HepG2 (cell line): ENCODE data around the gene GSG1. TPM values are rescaled to one million over a fixed set of nuclear protein-coding genes. Genes with fewer than 3 reads are reported as not detected.

ENCODE experiments used
- ATAC-seq: fragments of 200-7000 bp; cut with Tn5 transposase; 3 replicates; pipeline ENCODE4 v1.9.1; 2020; ENCODE audit warnings: mild to moderate bottlenecking, moderate library complexity
- BruUV-seq: library from RNA; stranded (reverse); fragments of 400-500 nt; replicated peaks from 2 replicates; lab custom pipeline; 2021; lab: Mats Ljungman, UMichigan
- CTCF ChIA-PET: fragments of 300-600 bp; formaldehyde crosslinking; extraction: SDS; loops from one replicate; lab custom pipeline; 2021; ENCODE audit warnings: low total read pairs, inconsistent platforms, low intra/inter-chr PET ratio; lab: Yijun Ruan, JAX
- POLR2A ChIA-PET: fragments of 350-600 bp; sonication (Branson Sonifier 250); formaldehyde crosslinking; loops from one replicate; lab custom pipeline; 2020; ENCODE audit warnings: antibody characterized with exemption, inconsistent platforms; lab: Yijun Ruan, JAX
- DNase-seq: peaks from one replicate; pipeline ENCODE4 v3.0.0-alpha.2; 2015; ENCODE audit warnings: low spot score
- FAIRE-seq: peaks from 3 replicates; lab custom pipeline; 2011; peaks lifted over from hg19 to GRCh38; lab: Jason Lieb, UNC
- H2AFZ ChIP-seq: one replicate; pipeline ENCODE4 v1.6.1; 2011; ENCODE audit warnings: low read length, inconsistent platforms
- H3K27ac ChIP-seq: fragments of 300-600 bp; 3 replicates; pipeline ENCODE4 v1.8.0; 2011; ENCODE audit warnings: mixed run types, mild to moderate bottlenecking, mixed read lengths, low read length, inconsistent platforms; ENCODE audit not compliant: insufficient read depth; ENCODE audit errors: extremely low read length
- H3K27me3 ChIP-seq, 2 experiments: fragments of 200-600 bp in 1 of 2; 2 replicates in 1 of 2; 3 replicates in 1 of 2; pipeline versions ENCODE4 v1.6.0 to v1.8.0; 2011; ENCODE audit warnings: low read length in 2 of 2, mild to moderate bottlenecking in 2 of 2, moderate library complexity in 2 of 2, inconsistent platforms in 1 of 2; ENCODE audit not compliant: insufficient read depth in 2 of 2, control insufficient read depth in 1 of 2
- H3K36me3 ChIP-seq, 2 experiments: fragments of 200-600 bp in 1 of 2; replicated peaks in 1 of 2; 2 replicates in 1 of 2; 3 replicates in 1 of 2; pipeline versions ENCODE4 v1.5.1 to v1.8.0; 2011; ENCODE audit warnings: low read length in 2 of 2, inconsistent platforms in 1 of 2; ENCODE audit not compliant: insufficient read depth in 2 of 2, control insufficient read depth in 1 of 2
- H3K4me1 ChIP-seq: 2 replicates; pipeline ENCODE4 v1.5.1; 2012; ENCODE audit warnings: low read length, inconsistent platforms; ENCODE audit not compliant: insufficient read depth
- H3K4me2 ChIP-seq: 2 replicates; pipeline ENCODE4 v1.6.0; 2011; ENCODE audit warnings: low read depth, low read length, inconsistent platforms
- H3K4me3 ChIP-seq, 3 experiments: fragments of 200-600 bp in 1 of 3; sonication (generic), shearing (Covaris generic) in 1 of 3; replicated peaks in 1 of 3; 2 replicates each; pipeline ENCODE4 v1.5.1; 2011 to 2016; ENCODE audit warnings: low read length in 3 of 3, inconsistent platforms in 2 of 3, low read depth in 2 of 3, mild to moderate bottlenecking in 2 of 3, control low read depth in 1 of 3, mixed read lengths in 1 of 3; ENCODE audit not compliant: insufficient read depth in 1 of 3
- H3K79me2 ChIP-seq: one replicate; pipeline ENCODE4 v1.6.1; 2011; ENCODE audit warnings: low read length, inconsistent platforms; ENCODE audit not compliant: insufficient read depth
- H3K9ac ChIP-seq: 2 replicates; pipeline ENCODE4 v1.6.0; 2011; ENCODE audit warnings: mild to moderate bottlenecking, low read depth, low read length, inconsistent platforms; ENCODE audit not compliant: insufficient read depth
- H3K9me3 ChIP-seq: 2 replicates; pipeline ENCODE4 v1.5.1; 2012; ENCODE audit warnings: mild to moderate bottlenecking, low read length
- H4K20me1 ChIP-seq: 2 replicates; pipeline ENCODE4 v1.6.0; 2011; ENCODE audit warnings: inconsistent platforms, mild to moderate bottlenecking, low read length, moderate library complexity; ENCODE audit not compliant: insufficient read depth
- ARNT2 ChIP-seq: sonication (generic); formaldehyde crosslinking; IDR thresholded peaks from 2 replicates; pipeline ENCODE4 v1.8.0; 2022; ENCODE audit warnings: mild to moderate bottlenecking, low read depth, missing genetic modification reagents, moderate library complexity
- FLYWCH1 ChIP-seq: sonication (generic); formaldehyde crosslinking; IDR thresholded peaks from 2 replicates; pipeline ENCODE4 v1.8.1; 2023; ENCODE audit warnings: mild to moderate bottlenecking, missing genetic modification reagents
- HOXA3 ChIP-seq: sonication (generic); formaldehyde crosslinking; IDR thresholded peaks from 2 replicates; pipeline ENCODE4 v1.5.0; 2020; ENCODE audit warnings: missing genetic modification reagents
- MEF2D ChIP-seq: sonication (generic); formaldehyde crosslinking; IDR thresholded peaks from 2 replicates; pipeline ENCODE4 v1.5.1; 2020; ENCODE audit warnings: mild to moderate bottlenecking, missing genetic modification reagents
- MTF2 ChIP-seq: sonication (generic); formaldehyde crosslinking; IDR thresholded peaks from 2 replicates; pipeline ENCODE4 v1.5.0; 2020; ENCODE audit warnings: missing genetic modification reagents, borderline replicate concordance
- RFXAP ChIP-seq: sonication (generic); formaldehyde crosslinking; IDR thresholded peaks from 2 replicates; pipeline ENCODE4 v1.4.0; 2020; ENCODE audit warnings: missing genetic modification reagents, borderline replicate concordance
- SCMH1 ChIP-seq: sonication (generic); formaldehyde crosslinking; IDR thresholded peaks from 2 replicates; pipeline ENCODE4 v1.9.0; 2021; ENCODE audit warnings: missing genetic modification reagents, mild to moderate bottlenecking, borderline replicate concordance
- ZKSCAN5 ChIP-seq: sonication (generic); formaldehyde crosslinking; IDR thresholded peaks from 2 replicates; pipeline ENCODE4 v1.5.1; 2020; ENCODE audit warnings: mild to moderate bottlenecking, missing genetic modification reagents
- ZNF232 ChIP-seq: sonication (generic); formaldehyde crosslinking; IDR thresholded peaks from 2 replicates; pipeline ENCODE4 v1.4.0; 2020; ENCODE audit warnings: missing genetic modification reagents, borderline replicate concordance
- ZNF672 ChIP-seq: sonication (generic); formaldehyde crosslinking; IDR thresholded peaks from 2 replicates; pipeline ENCODE4 v1.8.1; 2022; ENCODE audit warnings: missing genetic modification reagents
- ZSCAN21 ChIP-seq: sonication (generic); formaldehyde crosslinking; IDR thresholded peaks from 2 replicates; pipeline ENCODE4 v1.8.0; 2022; ENCODE audit warnings: mild to moderate bottlenecking, missing genetic modification reagents, moderate library complexity, borderline replicate concordance
- ZSCAN30 ChIP-seq: sonication (generic); formaldehyde crosslinking; IDR thresholded peaks from 2 replicates; pipeline ENCODE4 v1.5.0; 2020; ENCODE audit warnings: mild to moderate bottlenecking, missing genetic modification reagents
- WGBS: methylation state at CpG from one replicate; pipeline ENCODE4 v1.1.6; 2017; ENCODE audit warnings: low lambda C conversion rate; 5-methylcytosine and 5-hydroxymethylcytosine counted together
- in situ Hi-C: cut with HindIII; loops from 2 replicates; pipeline ENCODE4 v1.10.0; 2017; ENCODE audit warnings: low pct_unique_long_range_greater_than_20kb; ENCODE audit not compliant: extremely low pct_ligation_motif_present
- intact Hi-C: fragments of 100-400 bp; cut with micrococcal nuclease; formaldehyde crosslinking; loops from one replicate; pipeline ENCODE4 v1.10.0; 2022; ENCODE audit not compliant: unreplicated experiment
- polyA plus RNA-seq, 8 experiments: library from polyadenylated mRNA; depleted of rRNA in 3 of 8; stranded (reverse) in 7 of 8; unstranded in 1 of 8; fragments of >200 nt; fragmentation: Illumina TruSeq in 4 of 8; extraction: Trizol in 4 of 8; gene quantifications; 2 replicates each; pipeline versions ENCODE4 v1.2.1 to v1.2.3, GENCODE V29; 2011 to 2016; ENCODE audit warnings: low read depth in 4 of 8, missing spikeins in 1 of 8, mixed read lengths in 1 of 8; ENCODE audit not compliant: insufficient read depth in 1 of 8
- total RNA-seq, 5 experiments: library from RNA; depleted of rRNA; stranded (reverse); fragments of >200 nt; fragmentation: Illumina TruSeq; extraction: Trizol; gene quantifications; 2 replicates each; pipeline ENCODE4 v1.2.3, GENCODE V29; 2016; ENCODE audit warnings: low read depth in 1 of 5
- TF ChIP-seq, protein P1 (sequence below): sonication (generic); formaldehyde crosslinking; conservative IDR thresholded peaks from 2 replicates; pipeline ENCODE4 v1.4.0; 2020; ENCODE audit warnings: mild to moderate bottlenecking, missing genetic modification reagents, moderate library complexity
- TF ChIP-seq, protein P2 (sequence below): sonication (generic); formaldehyde crosslinking; IDR thresholded peaks from 2 replicates; pipeline ENCODE4 v1.4.0; 2020; ENCODE audit warnings: missing genetic modification reagents
- TF ChIP-seq, protein P3 (sequence below): sonication (generic); formaldehyde crosslinking; conservative IDR thresholded peaks from 2 replicates; pipeline ENCODE4 v1.4.0; 2020; ENCODE audit warnings: missing genetic modification reagents

Gene GSG1
- total and polyA plus RNA-seq, 2 of the 13 experiments (the other 11 are each of a cell fraction or from before 2014, with no cell fraction given), result not detected

DNA sequence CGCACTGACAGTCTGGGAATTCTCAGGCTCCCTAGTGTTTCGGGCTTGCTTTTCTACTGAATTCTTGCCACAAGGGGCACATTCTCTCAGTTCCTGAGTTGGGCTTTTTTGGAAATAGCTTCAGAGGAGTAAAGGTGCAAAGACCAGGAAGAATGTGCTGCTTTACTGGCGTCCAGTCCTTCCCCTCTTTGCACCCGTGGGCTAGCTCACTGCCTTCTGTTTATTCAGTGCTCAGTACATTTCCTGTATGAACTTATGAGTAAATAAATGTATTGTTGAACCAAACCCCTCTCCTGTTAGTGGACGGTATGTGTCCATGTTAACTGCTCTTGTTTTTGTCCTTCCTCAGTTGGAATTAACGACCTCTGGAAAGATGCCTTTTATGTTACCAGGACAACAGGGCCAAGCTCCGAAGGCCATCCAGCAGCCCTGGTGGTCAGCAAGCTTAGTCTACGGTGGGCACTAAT lies 24.0 kb downstream of the GSG1 start (continued):
- TF ChIP-seq, protein P1, sequence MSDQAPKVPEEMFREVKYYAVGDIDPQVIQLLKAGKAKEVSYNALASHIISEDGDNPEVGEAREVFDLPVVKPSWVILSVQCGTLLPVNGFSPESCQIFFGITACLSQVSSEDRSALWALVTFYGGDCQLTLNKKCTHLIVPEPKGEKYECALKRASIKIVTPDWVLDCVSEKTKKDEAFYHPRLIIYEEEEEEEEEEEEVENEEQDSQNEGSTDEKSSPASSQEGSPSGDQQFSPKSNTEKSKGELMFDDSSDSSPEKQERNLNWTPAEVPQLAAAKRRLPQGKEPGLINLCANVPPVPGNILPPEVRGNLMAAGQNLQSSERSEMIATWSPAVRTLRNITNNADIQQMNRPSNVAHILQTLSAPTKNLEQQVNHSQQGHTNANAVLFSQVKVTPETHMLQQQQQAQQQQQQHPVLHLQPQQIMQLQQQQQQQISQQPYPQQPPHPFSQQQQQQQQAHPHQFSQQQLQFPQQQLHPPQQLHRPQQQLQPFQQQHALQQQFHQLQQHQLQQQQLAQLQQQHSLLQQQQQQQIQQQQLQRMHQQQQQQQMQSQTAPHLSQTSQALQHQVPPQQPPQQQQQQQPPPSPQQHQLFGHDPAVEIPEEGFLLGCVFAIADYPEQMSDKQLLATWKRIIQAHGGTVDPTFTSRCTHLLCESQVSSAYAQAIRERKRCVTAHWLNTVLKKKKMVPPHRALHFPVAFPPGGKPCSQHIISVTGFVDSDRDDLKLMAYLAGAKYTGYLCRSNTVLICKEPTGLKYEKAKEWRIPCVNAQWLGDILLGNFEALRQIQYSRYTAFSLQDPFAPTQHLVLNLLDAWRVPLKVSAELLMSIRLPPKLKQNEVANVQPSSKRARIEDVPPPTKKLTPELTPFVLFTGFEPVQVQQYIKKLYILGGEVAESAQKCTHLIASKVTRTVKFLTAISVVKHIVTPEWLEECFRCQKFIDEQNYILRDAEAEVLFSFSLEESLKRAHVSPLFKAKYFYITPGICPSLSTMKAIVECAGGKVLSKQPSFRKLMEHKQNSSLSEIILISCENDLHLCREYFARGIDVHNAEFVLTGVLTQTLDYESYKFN, result peak; percentile 94
- TF ChIP-seq ZNF232 (CRISPR knock-in tag), result no peak
- 0 out of 2 replicates have a peak, but pooled peaks have one; percentile 26 for TF ChIP-seq ZSCAN21 (CRISPR knock-in tag)
- TF ChIP-seq HOXA3, result peak; percentile 59
- peak; percentile 50; the same call in 1 of the 2 replicates for TF ChIP-seq MEF2D (CRISPR knock-in tag)

DNA sequence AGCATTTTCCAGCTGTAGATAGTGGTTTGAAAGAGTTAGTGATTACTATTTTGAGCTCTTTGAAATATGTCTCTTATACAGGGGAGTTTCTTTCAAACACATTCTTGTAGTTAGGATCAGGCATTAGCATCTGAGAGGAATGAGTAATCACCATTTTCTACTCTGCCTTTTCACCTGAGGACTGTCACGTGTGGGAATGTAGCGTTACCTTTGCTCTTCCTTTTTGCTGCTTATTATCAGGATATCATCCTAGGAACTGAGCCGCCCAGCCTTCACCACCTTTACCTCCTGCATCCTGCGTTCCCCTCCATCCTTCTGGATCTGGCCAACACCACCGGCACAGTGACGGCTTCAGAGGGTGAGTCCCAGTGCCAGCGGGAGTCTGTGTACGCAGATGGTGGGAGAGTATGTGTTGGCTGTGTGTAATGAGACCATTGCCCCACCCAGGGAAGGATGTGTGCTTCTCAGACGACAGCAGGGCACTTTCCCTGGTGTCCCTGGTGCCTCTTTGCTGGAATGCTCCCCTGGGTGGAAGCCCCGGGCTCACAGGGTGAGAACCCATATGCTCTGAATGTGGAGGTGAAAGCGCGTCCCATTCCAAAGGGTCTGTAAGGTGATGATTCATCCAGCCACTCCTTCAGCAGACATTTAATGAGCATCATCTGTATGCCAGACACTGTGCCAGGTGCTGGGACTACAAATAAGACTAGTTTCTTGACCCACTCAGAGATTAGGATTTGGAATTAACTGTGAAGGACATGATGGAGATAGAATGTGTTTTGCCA lies 27.5 kb downstream of the GSG1 start:
- Histone ChIP-seq H2AFZ (no peak overlapping the region), H3K27me3 (no peaks in the 10 kb centered on the region), H3K27ac (no peak overlapping the region), H3K9me3 (no peaks in the 10 kb centered on the region), H3K36me3 (peaks cover 0 to 13% of the 10 kb centered on the region in 2 experiments; a peak in 2 of 5 replicates), H3K4me3 (no peak overlapping the region), H4K20me1 (no peaks in the 10 kb centered on the region), H3K9ac (no peak overlapping the region), H3K4me2 (no peak overlapping the region), H3K79me2 (no peaks in the 10 kb centered on the region), H3K4me1 (peaks cover 19% of the 10 kb centered on the region)
- FAIRE-seq (no peak), DNase-seq (no peak), ATAC-seq (no peak)
- CTCF ChIA-PET, result no interaction called here
- POLR2A ChIA-PET, result no interaction called here
- in situ Hi-C loops (no loop called here), intact Hi-C loops (no loop called here)
- BruUV-seq, result no TSS peak
- 93% methylated on average over 11 of the region's 12 CpGs for WGBS
- TF ChIP-seq, protein P2, sequence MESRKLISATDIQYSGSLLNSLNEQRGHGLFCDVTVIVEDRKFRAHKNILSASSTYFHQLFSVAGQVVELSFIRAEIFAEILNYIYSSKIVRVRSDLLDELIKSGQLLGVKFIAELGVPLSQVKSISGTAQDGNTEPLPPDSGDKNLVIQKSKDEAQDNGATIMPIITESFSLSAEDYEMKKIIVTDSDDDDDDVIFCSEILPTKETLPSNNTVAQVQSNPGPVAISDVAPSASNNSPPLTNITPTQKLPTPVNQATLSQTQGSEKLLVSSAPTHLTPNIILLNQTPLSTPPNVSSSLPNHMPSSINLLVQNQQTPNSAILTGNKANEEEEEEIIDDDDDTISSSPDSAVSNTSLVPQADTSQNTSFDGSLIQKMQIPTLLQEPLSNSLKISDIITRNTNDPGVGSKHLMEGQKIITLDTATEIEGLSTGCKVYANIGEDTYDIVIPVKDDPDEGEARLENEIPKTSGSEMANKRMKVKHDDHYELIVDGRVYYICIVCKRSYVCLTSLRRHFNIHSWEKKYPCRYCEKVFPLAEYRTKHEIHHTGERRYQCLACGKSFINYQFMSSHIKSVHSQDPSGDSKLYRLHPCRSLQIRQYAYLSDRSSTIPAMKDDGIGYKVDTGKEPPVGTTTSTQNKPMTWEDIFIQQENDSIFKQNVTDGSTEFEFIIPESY (CRISPR knock-in tag), result no peak
- TF ChIP-seq ZNF672 (CRISPR knock-in tag), result no peak
- no peak for TF ChIP-seq ZSCAN30 (CRISPR knock-in tag)
- TF ChIP-seq, protein P3, sequence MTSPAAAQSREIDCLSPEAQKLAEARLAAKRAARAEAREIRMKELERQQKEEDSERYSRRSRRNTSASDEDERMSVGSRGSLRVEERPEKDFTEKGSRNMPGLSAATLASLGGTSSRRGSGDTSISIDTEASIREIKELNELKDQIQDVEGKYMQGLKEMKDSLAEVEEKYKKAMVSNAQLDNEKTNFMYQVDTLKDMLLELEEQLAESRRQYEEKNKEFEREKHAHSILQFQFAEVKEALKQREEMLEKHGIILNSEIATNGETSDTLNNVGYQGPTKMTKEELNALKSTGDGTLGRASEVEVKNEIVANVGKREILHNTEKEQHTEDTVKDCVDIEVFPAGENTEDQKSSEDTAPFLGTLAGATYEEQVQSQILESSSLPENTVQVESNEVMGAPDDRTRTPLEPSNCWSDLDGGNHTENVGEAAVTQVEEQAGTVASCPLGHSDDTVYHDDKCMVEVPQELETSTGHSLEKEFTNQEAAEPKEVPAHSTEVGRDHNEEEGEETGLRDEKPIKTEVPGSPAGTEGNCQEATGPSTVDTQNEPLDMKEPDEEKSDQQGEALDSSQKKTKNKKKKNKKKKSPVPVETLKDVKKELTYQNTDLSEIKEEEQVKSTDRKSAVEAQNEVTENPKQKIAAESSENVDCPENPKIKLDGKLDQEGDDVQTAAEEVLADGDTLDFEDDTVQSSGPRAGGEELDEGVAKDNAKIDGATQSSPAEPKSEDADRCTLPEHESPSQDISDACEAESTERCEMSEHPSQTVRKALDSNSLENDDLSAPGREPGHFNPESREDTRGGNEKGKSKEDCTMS (CRISPR knock-in tag), result no peak
- no peak for TF ChIP-seq RFXAP
- no peak for TF ChIP-seq ZKSCAN5 (CRISPR knock-in tag)
- no peak for TF ChIP-seq ARNT2
- no peak for TF ChIP-seq FLYWCH1 (CRISPR knock-in tag)
- TF ChIP-seq SCMH1 (CRISPR knock-in tag), result no peak
- no peak for TF ChIP-seq MTF2
